ENCODE data around the gene COBL.

The COBL gene

GRCh38 chr7:51038573-51038972, 278.0 kb downstream of the COBL start:
- no peak for DNase-seq

GRCh38 chr7:51035716-51036115, 280.9 kb downstream of the COBL start:
- DNase-seq = no peak

GRCh38 chr7:51034521-51035264, 281.9 kb downstream of the COBL start:
- no peak for DNase-seq

GRCh38 chr7:51033727-51034520, 282.7 kb downstream of the COBL start:
- DNase-seq = no peak

- no peak for DNase-seq
Measured at GRCh38 chr7:51031791-51032515, 284.7 kb downstream of the COBL start.

GRCh38 chr7:51031216-51031615, 285.4 kb downstream of the COBL start:
- DNase-seq = no peak

- no peak for DNase-seq
Measured at GRCh38 chr7:51029701-51030191, 286.9 kb downstream of the COBL start.

GRCh38 chr7:51029131-51029530, 287.5 kb downstream of the COBL start:
- no peak for DNase-seq

- no peak for DNase-seq
Measured at GRCh38 chr7:51027935-51028830, 288.4 kb downstream of the COBL start.

GRCh38 chr7:51027106-51027934, 289.3 kb downstream of the COBL start:
- no peak for DNase-seq

- no peak for DNase-seq
Measured at GRCh38 chr7:51026341-51026740, 290.3 kb downstream of the COBL start.

GRCh38 chr7:51025668-51026067, 290.9 kb downstream of the COBL start:
- no peak for DNase-seq

GRCh38 chr7:51024867-51025266, 291.7 kb downstream of the COBL start:
- DNase-seq = no peak

- DNase-seq = no peak
Measured at GRCh38 chr7:51023547-51023946, 293.1 kb downstream of the COBL start.

- no peak for DNase-seq
Measured at GRCh38 chr7:51022821-51023220, 293.8 kb downstream of the COBL start.

GRCh38 chr7:51021906-51022570, 294.6 kb downstream of the COBL start:
- no peak for DNase-seq

- DNase-seq = no peak
Measured at GRCh38 chr7:51020944-51021343, 295.7 kb downstream of the COBL start.

- DNase-seq = no peak
Measured at GRCh38 chr7:51019891-51020870, 296.4 kb downstream of the COBL start.

- no peak for DNase-seq
Measured at GRCh38 chr7:51019191-51019844, 297.3 kb downstream of the COBL start.
